ENCODE results near the gene ASGR2. TPM values are rescaled to one million over a fixed set of nuclear protein-coding genes. Genes with fewer than 3 reads are reported as not detected.
"Not testable (repeated sequence)": the region's sequence is repeated elsewhere in the genome, so short reads cannot be mapped to it uniquely, and the experiment has no call there.

The ASGR2 gene
- total RNA-seq (2014; rRNA removed; shearing (Covaris generic)) (not detected in 2 replicates), total RNA-seq (2022) (not detected in 2 replicates), Bru-seq, nascent RNA (not detected), BruChase-seq, experiment 1, labeled RNA remaining after a 6-hour chase (not detected), BruChase-seq, experiment 2, labeled RNA remaining after a 2-hour chase (not detected)
- long read RNA-seq: 0 reads

GRCh38 chr17:7114241-7114874 lies at the start of gene ASGR2:
ASGR2 (minus strand) TSS chr17:7114822; CDS start chr17:7114240, 582 bp downstream.
- Histone ChIP-seq H3K4me1 (ENCODE audit: insufficient read depth, low read length, poor library complexity, severe bottlenecking) (no peaks in the 10 kb centered on the region), H3K9me2 (ENCODE audit: insufficient read depth, low read length) (no peaks in the 10 kb centered on the region), H4K20me1 (ENCODE audit: insufficient read depth, low read length) (no peaks in the 10 kb centered on the region), H3K27ac (ENCODE audit: low read depth, low read length, poor library complexity, severe bottlenecking) (no peak within 1 kb of the TSS), H3K36me3 (ENCODE audit: insufficient read depth, low read length) (no peaks in the 10 kb centered on the region), H3K9me3 (ENCODE audit: low read length) (no peaks in the 10 kb centered on the region), H3K79me2 (ENCODE audit: insufficient read depth, low read depth, low read length) (no peaks in the 10 kb centered on the region), H2AFZ (ENCODE audit: low read length) (no peak within 1 kb of the TSS), H3K4me3 (ENCODE audit: low read depth, low read length, poor library complexity, severe bottlenecking) (no peak within 1 kb of the TSS), H3K4me2 (ENCODE audit: low read length) (no peak within 1 kb of the TSS)
- TF ChIP-seq EZH2phosphoT487 (IDR thresholded peaks at IDR 0.05; ENCODE audit: borderline replicate concordance, low read depth, low read length): no peak
- TF ChIP-seq CTCF (conservative IDR thresholded peaks at IDR 0.05; ENCODE audit: low read length): no peak
- BruUV-seq (replicated peaks): no TSS peak
- intact Hi-C loops (cut with micrococcal nuclease; ENCODE audit: unreplicated experiment): no loop called here
- POLR2A ChIA-PET: no interaction called here
- DNase-seq (ENCODE audit: low spot score): no peak
- CTCF ChIA-PET (ENCODE audit: unreplicated experiment): no interaction called here

- CTCF ChIA-PET (ENCODE audit: unreplicated experiment); H2AFZ ChIP-seq (ENCODE audit: low read length); H3K4me3 ChIP-seq (ENCODE audit: low read depth, low read length, poor library complexity, severe bottlenecking); H3K9me3 ChIP-seq (ENCODE audit: low read length); H3K27ac ChIP-seq (ENCODE audit: low read depth, low read length, poor library complexity, severe bottlenecking); H3K9me2 ChIP-seq (ENCODE audit: insufficient read depth, low read length); BruUV-seq (replicated peaks); POLR2A ChIA-PET; intact Hi-C loops (cut with micrococcal nuclease; ENCODE audit: unreplicated experiment); H3K79me2 ChIP-seq (ENCODE audit: insufficient read depth, low read depth, low read length); DNase-seq (ENCODE audit: low spot score); H3K4me1 ChIP-seq (ENCODE audit: insufficient read depth, low read length, poor library complexity, severe bottlenecking); H4K20me1 ChIP-seq (ENCODE audit: insufficient read depth, low read length); H3K36me3 ChIP-seq (ENCODE audit: insufficient read depth, low read length); H3K4me2 ChIP-seq (ENCODE audit: low read length): not testable (repeated sequence)
Observed at GRCh38 chr17:7159571-7159970, 44.9 kb upstream of the ASGR2 start.

GRCh38 chr17:7158424-7158823 lies 43.8 kb upstream of the ASGR2 start:
- H3K27ac ChIP-seq (ENCODE audit: low read depth, low read length, poor library complexity, severe bottlenecking); DNase-seq (ENCODE audit: low spot score); H3K9me2 ChIP-seq (ENCODE audit: insufficient read depth, low read length); H3K9me3 ChIP-seq (ENCODE audit: low read length); H3K79me2 ChIP-seq (ENCODE audit: insufficient read depth, low read depth, low read length); H3K4me2 ChIP-seq (ENCODE audit: low read length); H4K20me1 ChIP-seq (ENCODE audit: insufficient read depth, low read length); BruUV-seq (replicated peaks); CTCF ChIA-PET (ENCODE audit: unreplicated experiment); H3K36me3 ChIP-seq (ENCODE audit: insufficient read depth, low read length); H3K4me3 ChIP-seq (ENCODE audit: low read depth, low read length, poor library complexity, severe bottlenecking); intact Hi-C loops (cut with micrococcal nuclease; ENCODE audit: unreplicated experiment); H3K4me1 ChIP-seq (ENCODE audit: insufficient read depth, low read length, poor library complexity, severe bottlenecking); POLR2A ChIA-PET; H2AFZ ChIP-seq (ENCODE audit: low read length): not testable (repeated sequence)
